RWPE1 (cell line): ENCODE measurements around the gene BLOC1S5.

ENCODE experiments used
- CTCF ChIA-PET: fragments of 350-600 bp; sonication (Branson Sonifier 250); formaldehyde crosslinking; extraction: SDS; loops from one replicate; lab custom pipeline; 2021; lab: Yijun Ruan, JAX
- POLR2A ChIA-PET: fragments of 400-600 bp; formaldehyde crosslinking; extraction: SDS; loops from one replicate; lab custom pipeline; 2020; ENCODE audit warnings: antibody characterized with exemption; ENCODE audit not compliant: low non-redundant PET; lab: Yijun Ruan, JAX
- DNase-seq: peaks from one replicate; pipeline ENCODE4 v3.0.0; 2012; ENCODE audit warnings: low spot score
- H3K27ac ChIP-seq: fragments of 450-650 bp; 2 replicates; pipeline ENCODE4 v1.5.1; 2017
- TF ChIP-seq, protein P1 (sequence below): fragments of 450-650 bp; conservative IDR thresholded peaks from 2 replicates; pipeline ENCODE4 v1.5.1; 2017; ENCODE audit warnings: low read depth, mild to moderate bottlenecking

The BLOC1S5 gene

DNA sequence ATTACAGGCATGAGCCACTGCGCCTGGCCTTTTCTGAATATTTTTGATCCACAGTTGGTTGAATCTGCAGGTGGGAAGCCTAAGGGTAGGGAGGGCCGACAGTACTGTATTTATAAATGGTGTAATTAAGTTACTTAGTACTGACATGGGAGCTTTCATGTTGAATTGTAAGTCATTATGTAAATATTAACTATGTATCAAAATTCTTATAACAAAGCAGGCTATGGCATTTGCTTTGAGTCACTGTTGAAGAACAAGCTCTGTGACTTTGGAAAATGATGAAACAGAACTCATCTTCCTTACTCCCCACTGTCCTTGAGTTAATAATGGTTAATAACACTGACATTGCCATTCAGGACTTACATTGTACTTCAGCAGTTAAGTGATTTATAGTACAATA lies 90.6 kb downstream of the BLOC1S5 start:
- ChIA-PET POLR2A (no interaction called here), CTCF (no interaction called here)
- H3K27ac ChIP-seq, result no peak overlapping the region
- no peak for DNase-seq
- TF ChIP-seq, protein P1, sequence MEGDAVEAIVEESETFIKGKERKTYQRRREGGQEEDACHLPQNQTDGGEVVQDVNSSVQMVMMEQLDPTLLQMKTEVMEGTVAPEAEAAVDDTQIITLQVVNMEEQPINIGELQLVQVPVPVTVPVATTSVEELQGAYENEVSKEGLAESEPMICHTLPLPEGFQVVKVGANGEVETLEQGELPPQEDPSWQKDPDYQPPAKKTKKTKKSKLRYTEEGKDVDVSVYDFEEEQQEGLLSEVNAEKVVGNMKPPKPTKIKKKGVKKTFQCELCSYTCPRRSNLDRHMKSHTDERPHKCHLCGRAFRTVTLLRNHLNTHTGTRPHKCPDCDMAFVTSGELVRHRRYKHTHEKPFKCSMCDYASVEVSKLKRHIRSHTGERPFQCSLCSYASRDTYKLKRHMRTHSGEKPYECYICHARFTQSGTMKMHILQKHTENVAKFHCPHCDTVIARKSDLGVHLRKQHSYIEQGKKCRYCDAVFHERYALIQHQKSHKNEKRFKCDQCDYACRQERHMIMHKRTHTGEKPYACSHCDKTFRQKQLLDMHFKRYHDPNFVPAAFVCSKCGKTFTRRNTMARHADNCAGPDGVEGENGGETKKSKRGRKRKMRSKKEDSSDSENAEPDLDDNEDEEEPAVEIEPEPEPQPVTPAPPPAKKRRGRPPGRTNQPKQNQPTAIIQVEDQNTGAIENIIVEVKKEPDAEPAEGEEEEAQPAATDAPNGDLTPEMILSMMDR, result no peak

GRCh38 chr6:7971499-7971898 lies 92.7 kb downstream of the BLOC1S5 start:
- no peak overlapping the region for H3K27ac ChIP-seq
- POLR2A ChIA-PET, result no interaction called here
- TF ChIP-seq, protein P1, result no peak
- CTCF ChIA-PET, result no interaction called here
- no peak for DNase-seq

GRCh38 chr6:7970616-7971015 lies 93.6 kb downstream of the BLOC1S5 start:
- DNase-seq, result no peak
- no peak overlapping the region for H3K27ac ChIP-seq
- POLR2A ChIA-PET, result no interaction called here
- CTCF ChIA-PET, result no interaction called here
- TF ChIP-seq, protein P1, result no peak
